Activated B cell treated with CpG ODN at 0.5 μM for 24 hours (primary cell): ENCODE measurements around the gene TBC1D2B. TPM values are rescaled to one million over a fixed set of nuclear protein-coding genes. Genes with fewer than 3 reads are reported as not detected.

Experiments used
- ATAC-seq: fragments of 200-7000 bp; cut with Tn5 transposase; one replicate; pipeline ENCODE4 v1.10.0; 2021; ENCODE audit warnings: low read depth, mild to moderate bottlenecking, moderate library complexity
- CTCF ChIA-PET: fragments of 350-600 bp; sonication (Branson Sonifier 250); formaldehyde crosslinking; loops from one replicate; lab custom pipeline; 2021; ENCODE audit warnings: antibody characterized with exemption; lab: Charles Lee
- POLR2A ChIA-PET: fragments of 350-600 bp; sonication (Branson Sonifier 250); formaldehyde crosslinking; loops from one replicate; lab custom pipeline; 2021; ENCODE audit warnings: antibody characterized with exemption; lab: Charles Lee
- DNase-seq: peaks from one replicate; pipeline ENCODE4 v3.0.0; 2022
- H3K27ac Mint-ChIP-seq: one replicate; pipeline ENCODE4 v1.8.0; 2020; ENCODE audit warnings: mixed read lengths
- H3K27me3 Mint-ChIP-seq: one replicate; pipeline ENCODE4 v1.8.0; 2021; ENCODE audit warnings: mixed read lengths
- H3K36me3 Mint-ChIP-seq: one replicate; pipeline ENCODE4 v1.8.0; 2021; ENCODE audit warnings: low read depth, mixed read lengths
- H3K4me1 Mint-ChIP-seq: one replicate; pipeline ENCODE4 v1.8.0; 2021; ENCODE audit warnings: mixed read lengths
- H3K4me3 Mint-ChIP-seq: one replicate; pipeline ENCODE4 v1.8.0; 2020; ENCODE audit warnings: mild to moderate bottlenecking, mixed read lengths
- H3K9me3 Mint-ChIP-seq: one replicate; pipeline ENCODE4 v1.8.0; 2020; ENCODE audit warnings: mixed read lengths
- intact Hi-C: fragments of 100-400 bp; cut with micrococcal nuclease; formaldehyde crosslinking; loops from one replicate; pipeline ENCODE4 v1.15.1; 2024
- total RNA-seq: library from RNA; stranded (reverse); gene quantifications from 2 replicates; pipeline ENCODE4 v1.2.3, GENCODE V29; 2022
- TF ChIP-seq, protein P1 (sequence below): fragments of 200-600 bp; IDR thresholded peaks from one replicate; pipeline ENCODE4 v1.8.0; 2022; ENCODE audit warnings: antibody characterized with exemption, mild to moderate bottlenecking

Gene TBC1D2B
- total RNA-seq, 1 donor from 2014 or later: 13.7 TPM

DNA sequence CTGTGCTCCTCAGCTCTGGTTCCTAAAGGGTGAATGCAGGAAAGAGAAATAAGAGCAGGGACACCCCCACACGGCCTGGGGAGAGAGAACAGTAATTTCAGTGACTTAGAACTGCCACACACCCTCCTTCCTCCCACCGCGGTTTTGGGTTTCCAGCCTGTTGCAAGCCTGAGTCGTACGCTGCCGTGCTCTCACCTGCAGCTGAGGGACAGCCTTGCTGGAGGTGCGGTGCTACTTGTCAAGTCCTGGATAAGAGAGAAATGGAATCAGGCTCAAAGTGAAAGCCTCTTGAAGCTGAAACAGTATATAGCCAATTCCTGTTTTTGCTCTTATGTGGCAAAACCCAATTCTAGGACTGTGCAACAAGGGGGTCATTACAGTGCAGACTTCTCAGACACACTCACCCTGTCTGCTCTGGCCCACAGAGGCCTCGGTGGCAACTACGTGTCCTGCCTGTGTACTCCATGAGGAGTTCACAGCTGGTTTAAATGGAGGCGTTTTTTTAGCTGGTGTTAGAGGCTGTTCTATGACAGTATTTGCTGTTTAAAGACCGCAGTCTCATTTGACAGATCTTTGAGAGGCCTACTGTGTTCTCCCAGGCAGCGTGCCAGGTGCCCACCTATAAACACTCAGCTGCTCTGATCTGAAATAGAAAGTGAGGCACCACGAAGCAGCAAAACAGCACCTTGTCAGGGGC is 42.9 kb downstream of the TBC1D2B start:
- ATAC-seq (peak; percentile 80), DNase-seq (peak; percentile 26)
- intact Hi-C loops: loop anchor here (1.0 to 10.0 kb wide), 4 partner anchors 15 to 70 kb away; partner anchors contain the start of gene TBC1D2B
- Mint-ChIP-seq H3K36me3 (peaks cover 9% of the 10 kb centered on the region), H3K4me3 (peak overlapping the region; percentile 45), H3K4me1 (peaks cover 50% of the 10 kb centered on the region), H3K27me3 (no peaks in the 10 kb centered on the region), H3K9me3 (no peaks in the 10 kb centered on the region), H3K27ac (peak overlapping the region; percentile 51)
- ChIA-PET CTCF (interaction anchor here (1.0 to 3.1 kb wide), 2 partner anchors 33 to 74 kb away, joined by 4 to 17 read pairs; no protein-coding TSS in a partner anchor), POLR2A (interaction anchor here (0.6 to 1.9 kb wide), 5 partner anchors 25 to 136 kb away, joined by 3 to 5 read pairs (median 4); partner anchors contain the start of gene IDH3A)
- TF ChIP-seq, protein P1, sequence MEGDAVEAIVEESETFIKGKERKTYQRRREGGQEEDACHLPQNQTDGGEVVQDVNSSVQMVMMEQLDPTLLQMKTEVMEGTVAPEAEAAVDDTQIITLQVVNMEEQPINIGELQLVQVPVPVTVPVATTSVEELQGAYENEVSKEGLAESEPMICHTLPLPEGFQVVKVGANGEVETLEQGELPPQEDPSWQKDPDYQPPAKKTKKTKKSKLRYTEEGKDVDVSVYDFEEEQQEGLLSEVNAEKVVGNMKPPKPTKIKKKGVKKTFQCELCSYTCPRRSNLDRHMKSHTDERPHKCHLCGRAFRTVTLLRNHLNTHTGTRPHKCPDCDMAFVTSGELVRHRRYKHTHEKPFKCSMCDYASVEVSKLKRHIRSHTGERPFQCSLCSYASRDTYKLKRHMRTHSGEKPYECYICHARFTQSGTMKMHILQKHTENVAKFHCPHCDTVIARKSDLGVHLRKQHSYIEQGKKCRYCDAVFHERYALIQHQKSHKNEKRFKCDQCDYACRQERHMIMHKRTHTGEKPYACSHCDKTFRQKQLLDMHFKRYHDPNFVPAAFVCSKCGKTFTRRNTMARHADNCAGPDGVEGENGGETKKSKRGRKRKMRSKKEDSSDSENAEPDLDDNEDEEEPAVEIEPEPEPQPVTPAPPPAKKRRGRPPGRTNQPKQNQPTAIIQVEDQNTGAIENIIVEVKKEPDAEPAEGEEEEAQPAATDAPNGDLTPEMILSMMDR: no peak

DNA sequence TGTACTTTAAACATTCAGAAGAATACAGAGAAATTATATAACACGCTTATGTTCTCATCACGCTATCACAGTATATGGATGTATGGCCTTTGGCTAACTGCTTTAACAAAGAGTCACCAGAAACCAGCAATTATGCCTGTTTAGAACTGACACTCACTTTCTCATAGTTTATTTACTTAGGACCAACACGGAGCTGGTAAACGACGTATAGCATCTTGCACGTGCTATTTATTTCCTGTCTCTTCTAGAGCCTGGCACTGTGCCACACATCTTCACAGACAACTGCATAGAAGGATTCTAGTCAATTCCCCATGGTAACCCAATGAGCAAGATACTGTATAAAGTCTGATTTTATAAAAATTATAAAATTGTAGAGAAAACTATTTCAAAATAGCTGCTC is 43.6 kb downstream of the TBC1D2B start:
- ATAC-seq (peak; percentile 6), DNase-seq (no peak)
- Mint-ChIP-seq H3K4me3 (peak overlapping the region; percentile 11), H3K27me3 (no peaks in the 10 kb centered on the region), H3K27ac (peak overlapping the region; percentile 43), H3K4me1 (peaks cover 48% of the 10 kb centered on the region), H3K9me3 (no peaks in the 10 kb centered on the region), H3K36me3 (peaks cover 10% of the 10 kb centered on the region)
- ChIA-PET CTCF (interaction anchor here (3.1 kb wide), 1 partner anchor 75 kb away, joined by 17 read pairs; no protein-coding TSS in a partner anchor), POLR2A (no interaction called here)
- TF ChIP-seq, protein P1: no peak
- intact Hi-C loops: loop anchor here (1.0 to 10.0 kb wide), 5 partner anchors 15 to 69 kb away; partner anchors contain the start of gene TBC1D2B

DNA sequence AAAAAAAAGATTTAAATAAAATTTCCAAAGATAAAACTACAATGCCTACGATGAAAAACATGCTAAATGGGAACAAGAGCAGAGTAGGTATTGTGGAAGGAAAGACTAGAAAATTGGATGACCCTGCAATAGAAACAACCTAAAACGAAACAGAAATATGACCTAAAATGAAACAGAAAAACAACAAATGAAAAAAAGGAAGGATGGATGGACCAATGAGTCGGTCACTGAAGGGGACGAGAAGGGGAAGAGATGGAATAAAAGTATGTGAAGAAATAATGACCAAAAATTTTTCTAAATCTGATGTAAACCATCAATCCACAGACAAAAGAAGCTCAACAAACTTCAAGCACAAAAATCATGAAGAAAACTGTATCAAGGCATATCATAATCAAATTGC is 44.8 kb downstream of the TBC1D2B start:
- H3K4me3 Mint-ChIP-seq: peak overlapping the region; percentile 2
- peaks cover 40% of the 10 kb centered on the region for H3K4me1 Mint-ChIP-seq
- intact Hi-C loops: loop anchor here (2.0 to 10.0 kb wide), 2 partner anchors 36 to 68 kb away; no protein-coding TSS in a partner anchor
- ChIA-PET CTCF (interaction anchor here (1.1 to 1.5 kb wide), 2 partner anchors 18 to 76 kb away, joined by 3 to 5 read pairs; no protein-coding TSS in a partner anchor), POLR2A (interaction anchor here (0.7 kb wide), 1 partner anchor 822 kb away, joined by 3 read pairs; no protein-coding TSS in a partner anchor)
- H3K9me3 Mint-ChIP-seq: no peaks in the 10 kb centered on the region
- ATAC-seq: no peak
- DNase-seq: no peak
- TF ChIP-seq, protein P1: no peak
- no peaks in the 10 kb centered on the region for H3K27me3 Mint-ChIP-seq
- H3K27ac Mint-ChIP-seq: no peak overlapping the region
- H3K36me3 Mint-ChIP-seq: peaks cover 14% of the 10 kb centered on the region

DNA sequence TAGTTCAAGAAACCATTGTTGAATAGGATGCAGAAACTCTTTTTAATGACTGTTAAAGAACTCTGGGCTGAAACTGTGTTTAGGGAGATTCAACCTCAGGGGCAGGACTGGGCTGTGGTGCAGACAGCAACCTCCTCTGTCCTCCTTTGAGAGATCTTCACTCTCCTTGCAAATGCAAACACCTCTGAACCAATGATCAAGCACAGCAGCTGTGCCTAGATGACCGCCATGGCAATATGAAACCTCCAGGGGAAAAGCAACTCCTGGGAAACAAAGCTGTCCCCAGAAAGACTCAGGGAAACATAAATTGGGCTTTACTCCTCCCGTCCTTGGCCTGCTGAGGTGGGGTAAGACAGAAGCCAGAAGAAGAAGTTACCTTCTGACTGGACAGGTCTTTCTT is 52.6 kb downstream of the TBC1D2B start:
- no peak for ATAC-seq
- Mint-ChIP-seq H3K27ac (no peak overlapping the region), H3K9me3 (no peaks in the 10 kb centered on the region), H3K27me3 (no peaks in the 10 kb centered on the region), H3K36me3 (peaks cover 52% of the 10 kb centered on the region), H3K4me1 (no peaks in the 10 kb centered on the region), H3K4me3 (no peak overlapping the region)
- ChIA-PET CTCF (no interaction called here), POLR2A (no interaction called here)
- intact Hi-C loops: loop anchor here (5.0 kb wide), 1 partner anchor 43 kb away; no protein-coding TSS in a partner anchor
- DNase-seq: no peak
- TF ChIP-seq, protein P1: no peak

DNA sequence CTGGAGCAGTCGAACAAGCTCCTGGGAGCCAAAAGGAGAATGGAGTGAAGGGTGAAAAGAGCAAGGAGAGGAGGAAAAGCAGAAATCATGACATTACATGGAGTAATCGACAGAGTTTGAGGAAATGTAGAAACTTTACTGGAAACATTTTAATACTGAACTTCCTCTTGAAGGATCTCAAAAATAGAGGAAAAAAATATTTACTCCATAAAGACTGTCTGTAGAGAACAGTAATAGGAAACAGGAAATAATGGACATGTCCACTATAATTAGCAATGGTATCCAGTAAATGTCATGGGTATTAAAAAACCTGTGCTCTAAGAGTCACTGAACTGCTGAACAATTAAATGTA is 53.0 kb downstream of the TBC1D2B start:
- Mint-ChIP-seq H3K27ac (no peak overlapping the region), H3K9me3 (no peaks in the 10 kb centered on the region), H3K36me3 (peaks cover 50% of the 10 kb centered on the region), H3K27me3 (no peaks in the 10 kb centered on the region), H3K4me3 (no peak overlapping the region), H3K4me1 (no peaks in the 10 kb centered on the region)
- CTCF ChIA-PET: no interaction called here
- ATAC-seq (no peak), DNase-seq (no peak)
- TF ChIP-seq, protein P1: no peak
- POLR2A ChIA-PET: no interaction called here
- intact Hi-C loops: no loop called here
